A549 (cell line): ENCODE measurements around the gene JAKMIP1. TPM values are rescaled to one million over a fixed set of nuclear protein-coding genes. Genes with fewer than 3 reads are reported as not detected.
A peak's percentile ranks its signal among the peaks of the same experiment; 100 is the strongest.

Source experiments
- ATAC-seq, 2 experiments: fragments of 200-7000 bp in 1 of 2; fragments of >200 bp in 1 of 2; cut with Nextera tagmentation in 1 of 2; cut with Tn5 transposase in 1 of 2; 3 replicates each; pipeline versions ENCODE4 v1.8.0 to v1.9.1; 2018 to 2020; ENCODE audit warnings: mild to moderate bottlenecking in 1 of 2, moderate library complexity in 1 of 2
- CTCF ChIA-PET: fragments of 300-600 bp; sonication (Branson Sonifier 250); formaldehyde crosslinking; extraction: SDS; loops from one replicate; lab custom pipeline; 2021; ENCODE audit warnings: antibody characterized with exemption, inconsistent platforms; lab: Yijun Ruan, JAX
- POLR2A ChIA-PET: fragments of 350-600 bp; formaldehyde crosslinking; extraction: SDS; loops from one replicate; lab custom pipeline; 2021; ENCODE audit warnings: antibody characterized with exemption, inconsistent platforms; lab: Yijun Ruan, JAX
- DNase-seq, 2 experiments: peaks; one replicate each; pipeline versions ENCODE4 v3.0.0 to v3.0.0-alpha.2; 2011 to 2016; ENCODE audit warnings: low read depth in 1 of 2, low spot score in 1 of 2
- FAIRE-seq: peaks from 2 replicates; lab custom pipeline; 2011; peaks lifted over from hg19 to GRCh38; lab: Jason Lieb, UNC
- H3K27ac ChIP-seq, 2 experiments: fragments of >200 bp; sonication (Bioruptor Twin); formaldehyde crosslinking; 3 replicates each; pipeline ENCODE4 v1.5.1; 2016 to 2017
- H3K4me1 ChIP-seq: fragments of >200 bp; sonication (Bioruptor Twin); formaldehyde crosslinking; 3 replicates; pipeline ENCODE4 v1.6.1; 2016
- H3K4me2 ChIP-seq: fragments of >200 bp; sonication (Bioruptor Twin); formaldehyde crosslinking; 3 replicates; pipeline ENCODE4 v1.6.1; 2016
- H3K4me3 ChIP-seq: fragments of >200 bp; sonication (Bioruptor Twin); formaldehyde crosslinking; 3 replicates; pipeline ENCODE4 v1.5.1; 2016
- H3K9me3 ChIP-seq: fragments of >200 bp; sonication (Bioruptor Twin); formaldehyde crosslinking; 3 replicates; pipeline ENCODE4 v1.6.1; 2016
- BCL3 ChIP-seq: fragments of >200 bp; sonication (Bioruptor Twin); formaldehyde crosslinking; IDR thresholded peaks from 3 replicates; pipeline ENCODE4 v1.6.1; 2016
- CBX2 ChIP-seq: fragments of 200-600 bp; sonication (generic); IDR thresholded peaks from 2 replicates; pipeline ENCODE4 v1.6.1; 2016; ENCODE audit warnings: low read depth, mild to moderate bottlenecking, borderline replicate concordance
- E2F6 ChIP-seq: IDR thresholded peaks from 2 replicates; pipeline ENCODE4 v1.6.1; 2012; ENCODE audit warnings: low read depth, borderline replicate concordance
- EHMT2 ChIP-seq: fragments of 200-600 bp; sonication (generic); IDR thresholded peaks from 2 replicates; pipeline ENCODE4 v1.6.1; 2016; ENCODE audit warnings: antibody characterized with exemption, low read depth, mild to moderate bottlenecking, moderate library complexity
- ESRRA ChIP-seq: fragments of 150-350 bp; IDR thresholded peaks from 2 replicates; pipeline ENCODE4 v1.6.1; 2014; ENCODE audit warnings: mild to moderate bottlenecking, low read length, borderline replicate concordance
- FOSL2 ChIP-seq, 2 experiments: fragments of 450-650 bp in 1 of 2; fragments of >200 bp in 1 of 2; sonication (Bioruptor Twin) in 1 of 2; formaldehyde crosslinking; IDR thresholded peaks; 2 replicates each; pipeline versions ENCODE4 v1.5.0 to v1.6.1; 2016 to 2020; ENCODE audit warnings: mild to moderate bottlenecking in 1 of 2, moderate library complexity in 1 of 2
- HDAC2 ChIP-seq: fragments of 200-600 bp; sonication (generic); IDR thresholded peaks from 2 replicates; pipeline ENCODE4 v1.6.1; 2016
- HEYL ChIP-seq: fragments of 250-450 bp; sonication (Bioruptor Pico); IDR thresholded peaks from 2 replicates; pipeline ENCODE4 v1.8.0; 2021; ENCODE audit warnings: mild to moderate bottlenecking, moderate library complexity
- MAZ ChIP-seq: fragments of 150-350 bp; IDR thresholded peaks from 2 replicates; pipeline ENCODE4 v1.6.1; 2014; ENCODE audit warnings: antibody characterized with exemption, low read depth, low read length, borderline replicate concordance
- MYC ChIP-seq: IDR thresholded peaks from 2 replicates; pipeline ENCODE4 v1.6.1; 2012; ENCODE audit warnings: mild to moderate bottlenecking, inconsistent platforms, low read length, improper control_type of control experiment, borderline replicate concordance
- NFE2L2 ChIP-seq: fragments of 150-350 bp; conservative IDR thresholded peaks from 2 replicates; pipeline ENCODE4 v1.6.1; 2014; ENCODE audit warnings: low read length
- POLR2A ChIP-seq: IDR thresholded peaks from 2 replicates; pipeline ENCODE4 v1.6.1; 2012; ENCODE audit warnings: mild to moderate bottlenecking, low read length
- RAD21 ChIP-seq, 2 experiments: fragments of >200 bp in 1 of 2; sonication (Bioruptor Twin) in 1 of 2; formaldehyde crosslinking in 1 of 2; IDR thresholded peaks in 1 of 2; conservative IDR thresholded peaks in 1 of 2; 2 replicates in 1 of 2; 3 replicates in 1 of 2; pipeline ENCODE4 v1.6.1; 2012 to 2018; ENCODE audit warnings: inconsistent platforms in 1 of 2
- RARB ChIP-seq: fragments of 250-450 bp; sonication (Bioruptor Pico); IDR thresholded peaks from 2 replicates; pipeline ENCODE4 v1.8.0; 2021; ENCODE audit warnings: mild to moderate bottlenecking, moderate library complexity
- RNF2 ChIP-seq: fragments of 200-600 bp; sonication (generic); IDR thresholded peaks from 2 replicates; pipeline ENCODE4 v1.6.1; 2016; ENCODE audit warnings: low read depth, mild to moderate bottlenecking, antibody characterized with exemption, moderate library complexity, borderline replicate concordance
- SMC3 ChIP-seq: fragments of >200 bp; sonication (Bioruptor Twin); formaldehyde crosslinking; IDR thresholded peaks from 3 replicates; pipeline ENCODE4 v1.6.1; 2018; ENCODE audit warnings: inconsistent platforms
- SREBF2 ChIP-seq: fragments of 450-650 bp; IDR thresholded peaks from 2 replicates; pipeline ENCODE4 v1.6.1; 2014; ENCODE audit warnings: mild to moderate bottlenecking, moderate library complexity
- TFCP2L1 ChIP-seq: fragments of 250-450 bp; sonication (Bioruptor Pico); IDR thresholded peaks from 2 replicates; pipeline ENCODE4 v1.5.0; 2021; ENCODE audit warnings: mild to moderate bottlenecking
- TP53 ChIP-seq: fragments of 250-450 bp; sonication (Bioruptor Pico); IDR thresholded peaks from 2 replicates; pipeline ENCODE4 v1.5.0; 2021; ENCODE audit warnings: mild to moderate bottlenecking, moderate library complexity
- ZNF302 ChIP-seq: fragments of 250-450 bp; sonication (Bioruptor Pico); IDR thresholded peaks from 2 replicates; pipeline ENCODE4 v1.9.0; 2021; ENCODE audit warnings: inconsistent platforms, mild to moderate bottlenecking, moderate library complexity
- ZSCAN20 ChIP-seq: fragments of 250-450 bp; sonication (Bioruptor Pico); IDR thresholded peaks from 2 replicates; pipeline ENCODE4 v1.8.0; 2022; ENCODE audit warnings: mild to moderate bottlenecking, moderate library complexity
- WGBS: methylation state at CpG from one replicate; pipeline ENCODE4 v1.1.6; 2017; ENCODE audit errors: missing lambda C conversion rate; 5-methylcytosine and 5-hydroxymethylcytosine counted together
- polyA plus RNA-seq, 4 experiments: library from polyadenylated mRNA; depleted of rRNA in 3 of 4; stranded (reverse); fragments of >200 nt; fragmentation: RNase III in 1 of 4; extraction: RNeasy Plus Mini Kit Qiagen cat#74134 plus additional on column Dnase treatment in 1 of 4; gene quantifications; 2 replicates in 3 of 4; 3 replicates in 1 of 4; pipeline ENCODE4 v1.2.3, GENCODE V29; 2011 to 2017
- TF ChIP-seq, protein P1 (sequence below): fragments of >200 bp; sonication (Bioruptor Twin); formaldehyde crosslinking; IDR thresholded peaks from 3 replicates; pipeline ENCODE4 v1.5.1; 2016
- TF ChIP-seq, protein P2 (sequence below): fragments of 450-650 bp; IDR thresholded peaks from 2 replicates; pipeline ENCODE4 v1.6.1; 2014; ENCODE audit warnings: antibody characterized with exemption

Gene JAKMIP1
- polyA plus RNA-seq, 2 of the 4 experiments (the other 2 are of a cell fraction): not detected

DNA sequence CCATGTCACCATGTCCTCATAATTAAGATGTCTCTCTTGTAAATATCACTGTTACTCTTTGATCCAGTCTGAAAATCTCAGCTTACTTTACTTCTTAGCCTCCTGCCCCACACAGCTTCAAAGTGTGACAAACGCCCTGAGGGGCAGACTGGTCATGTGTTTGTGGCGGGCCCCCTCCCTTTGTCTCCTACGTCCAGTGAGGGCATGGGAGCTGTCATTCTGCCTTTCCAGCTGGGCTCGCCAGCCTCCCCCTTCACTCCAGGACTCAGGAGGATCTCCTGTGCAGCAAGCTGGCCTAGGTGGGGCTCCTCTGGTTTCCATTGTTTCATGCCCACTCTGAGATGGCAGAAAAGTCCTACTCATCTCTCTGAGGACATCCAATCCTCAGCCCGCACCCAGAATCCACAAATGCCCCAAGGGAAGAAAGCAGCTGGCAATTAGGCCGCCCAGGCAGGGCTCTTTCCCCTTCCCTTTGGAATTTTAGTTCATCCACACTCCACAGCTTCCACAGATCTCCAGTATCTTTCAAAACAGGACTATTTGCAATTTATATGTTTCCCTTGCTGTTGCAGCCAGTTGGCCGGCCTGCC is 95.7 kb downstream of the JAKMIP1 start:
- Histone ChIP-seq H3K4me3 (no peak overlapping the region), H3K4me1 (no peaks in the 10 kb centered on the region), H3K9me3 (no peaks in the 10 kb centered on the region), H3K27ac (no peak overlapping the region), H3K4me2 (no peak overlapping the region)
- WGBS: 50% methylated on average over 7 of the region's 7 CpGs
- no peak for FAIRE-seq
- no peak for TF ChIP-seq RARB (CRISPR knock-in tag)
- CTCF ChIA-PET: interaction anchor here (1.3 to 1.8 kb wide), 2 partner anchors 16 to 106 kb away, joined by 4 to 8 read pairs; no protein-coding TSS in a partner anchor
- no peak for ATAC-seq
- DNase-seq: no peak
- POLR2A ChIA-PET: no interaction called here

- ChIA-PET CTCF (interaction anchor here (1.0 kb wide), 1 partner anchor 10 kb away, joined by 3 read pairs; no protein-coding TSS in a partner anchor), POLR2A (no interaction called here)
- no peak for ATAC-seq
- Histone ChIP-seq H3K4me3 (no peak overlapping the region), H3K9me3 (no peaks in the 10 kb centered on the region), H3K4me2 (no peak overlapping the region), H3K4me1 (peaks cover 10% of the 10 kb centered on the region; the same call in 2 of the 3 replicates), H3K27ac (no peak overlapping the region)
- 80% methylated on average over 5 of the region's 5 CpGs for WGBS
- no peak for DNase-seq
- FAIRE-seq: no peak
- TF ChIP-seq TP53 (CRISPR knock-in tag) (no peak), FOSL2 (IDR thresholded peaks at IDR 0.05) (no peak), FOSL2 (CRISPR knock-in tag; IDR thresholded peaks at IDR 0.05) (no peak), E2F6 (no peak), EHMT2 (no peak), BCL3 (no peak), SREBF2 (no peak), POLR2A (no peak)
- TF ChIP-seq, protein P1, sequence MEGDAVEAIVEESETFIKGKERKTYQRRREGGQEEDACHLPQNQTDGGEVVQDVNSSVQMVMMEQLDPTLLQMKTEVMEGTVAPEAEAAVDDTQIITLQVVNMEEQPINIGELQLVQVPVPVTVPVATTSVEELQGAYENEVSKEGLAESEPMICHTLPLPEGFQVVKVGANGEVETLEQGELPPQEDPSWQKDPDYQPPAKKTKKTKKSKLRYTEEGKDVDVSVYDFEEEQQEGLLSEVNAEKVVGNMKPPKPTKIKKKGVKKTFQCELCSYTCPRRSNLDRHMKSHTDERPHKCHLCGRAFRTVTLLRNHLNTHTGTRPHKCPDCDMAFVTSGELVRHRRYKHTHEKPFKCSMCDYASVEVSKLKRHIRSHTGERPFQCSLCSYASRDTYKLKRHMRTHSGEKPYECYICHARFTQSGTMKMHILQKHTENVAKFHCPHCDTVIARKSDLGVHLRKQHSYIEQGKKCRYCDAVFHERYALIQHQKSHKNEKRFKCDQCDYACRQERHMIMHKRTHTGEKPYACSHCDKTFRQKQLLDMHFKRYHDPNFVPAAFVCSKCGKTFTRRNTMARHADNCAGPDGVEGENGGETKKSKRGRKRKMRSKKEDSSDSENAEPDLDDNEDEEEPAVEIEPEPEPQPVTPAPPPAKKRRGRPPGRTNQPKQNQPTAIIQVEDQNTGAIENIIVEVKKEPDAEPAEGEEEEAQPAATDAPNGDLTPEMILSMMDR: no peak
Measured at GRCh38 chr4:6097581-6097980, 102.8 kb downstream of the JAKMIP1 start.

GRCh38 chr4:6095897-6096296 is 104.5 kb downstream of the JAKMIP1 start:
- peak overlapping the region; percentile 38; the same call in 1 of the 3 replicates for H3K4me2 ChIP-seq
- TF ChIP-seq SREBF2: no peak
- no peak for TF ChIP-seq FOSL2 (IDR thresholded peaks at IDR 0.05)
- TF ChIP-seq FOSL2 (CRISPR knock-in tag; IDR thresholded peaks at IDR 0.05): no peak
- no peak for TF ChIP-seq CBX2
- no peak for TF ChIP-seq ZNF302 (CRISPR knock-in tag)
- no peak for TF ChIP-seq RAD21 (conservative IDR thresholded peaks at IDR 0.05 in 1 of 2, IDR thresholded peaks at IDR 0.05 in 1 of 2)
- no peak for TF ChIP-seq MYC
- no peak for TF ChIP-seq RNF2
- TF ChIP-seq, protein P2, sequence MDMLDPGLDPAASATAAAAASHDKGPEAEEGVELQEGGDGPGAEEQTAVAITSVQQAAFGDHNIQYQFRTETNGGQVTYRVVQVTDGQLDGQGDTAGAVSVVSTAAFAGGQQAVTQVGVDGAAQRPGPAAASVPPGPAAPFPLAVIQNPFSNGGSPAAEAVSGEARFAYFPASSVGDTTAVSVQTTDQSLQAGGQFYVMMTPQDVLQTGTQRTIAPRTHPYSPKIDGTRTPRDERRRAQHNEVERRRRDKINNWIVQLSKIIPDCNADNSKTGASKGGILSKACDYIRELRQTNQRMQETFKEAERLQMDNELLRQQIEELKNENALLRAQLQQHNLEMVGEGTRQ: no peak
- TF ChIP-seq HEYL (CRISPR knock-in tag): no peak
- TF ChIP-seq MAZ: no peak
- TF ChIP-seq ESRRA: no peak
- no peak for TF ChIP-seq ZSCAN20 (CRISPR knock-in tag)
- no peak for TF ChIP-seq NFE2L2
- no peak for TF ChIP-seq SMC3
- no peak for TF ChIP-seq HDAC2
- TF ChIP-seq TFCP2L1 (CRISPR knock-in tag): no peak
- TF ChIP-seq, all 56 proteins: peak for 0
- peaks cover 10% of the 10 kb centered on the region; the same call in 2 of the 3 replicates for H3K4me1 ChIP-seq
- ChIA-PET POLR2A (no interaction called here), CTCF (no interaction called here)
- DNase-seq: no peak
- FAIRE-seq: no peak
- no peak overlapping the region for H3K4me3 ChIP-seq
- 0 out of 6 replicates have a peak, but pooled peaks of 1 of the 2 experiments have one; percentile 22 for ATAC-seq
- WGBS: 94% methylated on average over 6 of the region's 6 CpGs
- peak overlapping the region in 1 of 2 experiments; percentile 72; a peak in 2 of 6 replicates for H3K27ac ChIP-seq
- H3K9me3 ChIP-seq: no peaks in the 10 kb centered on the region
